ENCODE results near the gene ITCH.
"Not testable (repeated sequence)": the region's sequence is repeated elsewhere in the genome, so short reads cannot be mapped to it uniquely, and the experiment has no call there.

ITCH gene

GRCh38 chr20:34382877-34383455, 19.9 kb downstream of the ITCH start:
- DNase-seq: not testable (repeated sequence)

GRCh38 chr20:34385464-34385863, 22.4 kb downstream of the ITCH start:
- DNase-seq: no peak

GRCh38 chr20:34388000-34388399, 24.9 kb downstream of the ITCH start:
- no peak for DNase-seq

- no peak for DNase-seq
These were observed 25.6 kb downstream of the ITCH start for GRCh38 chr20:34388678-34389077.

GRCh38 chr20:34389206-34389953, 26.3 kb downstream of the ITCH start:
- DNase-seq: peak; percentile 33

GRCh38 chr20:34389954-34390555, 27.0 kb downstream of the ITCH start:
- DNase-seq: peak; percentile 36

GRCh38 chr20:34396408-34396807, 33.3 kb downstream of the ITCH start:
- no peak for DNase-seq

GRCh38 chr20:34397096-34397495, 34.0 kb downstream of the ITCH start:
- DNase-seq: no peak

- DNase-seq: peak; percentile 90
These were observed 37.7 kb downstream of the ITCH start for GRCh38 chr20:34400776-34401175.

GRCh38 chr20:34401741-34402455, 38.8 kb downstream of the ITCH start:
- DNase-seq: no peak

GRCh38 chr20:34402461-34402860, 39.4 kb downstream of the ITCH start:
- DNase-seq: peak; percentile 14

GRCh38 chr20:34403063-34403827, 40.2 kb downstream of the ITCH start:
- DNase-seq: no peak

- DNase-seq: no peak
These were observed 40.8 kb downstream of the ITCH start for GRCh38 chr20:34403908-34404307.

GRCh38 chr20:34404803-34405202, 41.7 kb downstream of the ITCH start:
- no peak for DNase-seq

GRCh38 chr20:34405247-34405651, 42.2 kb downstream of the ITCH start:
- DNase-seq: not testable (repeated sequence)

- DNase-seq: not testable (repeated sequence)
These were observed 42.9 kb downstream of the ITCH start for GRCh38 chr20:34405942-34406341.

- no peak for DNase-seq
These were observed 44.9 kb downstream of the ITCH start for GRCh38 chr20:34407962-34408474.

GRCh38 chr20:34410336-34410735, 47.3 kb downstream of the ITCH start:
- DNase-seq: peak; percentile 16

- DNase-seq: no peak
These were observed 49.4 kb downstream of the ITCH start for GRCh38 chr20:34412453-34412852.

- DNase-seq: not testable (repeated sequence)
These were observed 51.5 kb downstream of the ITCH start for GRCh38 chr20:34414525-34414924.

GRCh38 chr20:34415079-34415478, 52.0 kb downstream of the ITCH start:
- DNase-seq: no peak

GRCh38 chr20:34420146-34420545, 57.1 kb downstream of the ITCH start:
- no peak for DNase-seq

GRCh38 chr20:34420975-34421374, 57.9 kb downstream of the ITCH start:
- no peak for DNase-seq

All from EL (cell line).